ENCODE data around the gene HIBADH.

HIBADH gene

DNA sequence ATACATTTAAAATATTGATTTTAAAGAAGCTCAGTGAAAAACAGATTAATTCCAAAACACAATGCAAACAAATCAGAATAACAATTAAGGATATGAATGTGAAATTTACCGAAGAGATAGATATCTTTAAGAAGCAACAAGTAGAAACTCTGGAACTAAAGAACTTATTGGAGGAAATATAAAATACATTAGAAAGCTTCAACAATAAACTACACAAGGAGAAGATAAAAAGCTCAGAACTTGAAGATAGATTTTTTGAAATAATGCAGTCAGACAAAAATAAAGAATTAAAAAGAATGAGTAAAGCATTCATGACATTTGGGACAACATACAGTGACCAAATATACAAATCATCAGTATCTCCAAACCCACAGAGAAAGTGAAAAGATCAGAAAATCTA is 43.2 kb downstream of the HIBADH start:
- H3K4me3 ChIP-seq (ENCODE audit: low read depth, low read length) = no peak overlapping the region
- POLR2A ChIA-PET = no interaction called here
- TF ChIP-seq, protein P1, sequence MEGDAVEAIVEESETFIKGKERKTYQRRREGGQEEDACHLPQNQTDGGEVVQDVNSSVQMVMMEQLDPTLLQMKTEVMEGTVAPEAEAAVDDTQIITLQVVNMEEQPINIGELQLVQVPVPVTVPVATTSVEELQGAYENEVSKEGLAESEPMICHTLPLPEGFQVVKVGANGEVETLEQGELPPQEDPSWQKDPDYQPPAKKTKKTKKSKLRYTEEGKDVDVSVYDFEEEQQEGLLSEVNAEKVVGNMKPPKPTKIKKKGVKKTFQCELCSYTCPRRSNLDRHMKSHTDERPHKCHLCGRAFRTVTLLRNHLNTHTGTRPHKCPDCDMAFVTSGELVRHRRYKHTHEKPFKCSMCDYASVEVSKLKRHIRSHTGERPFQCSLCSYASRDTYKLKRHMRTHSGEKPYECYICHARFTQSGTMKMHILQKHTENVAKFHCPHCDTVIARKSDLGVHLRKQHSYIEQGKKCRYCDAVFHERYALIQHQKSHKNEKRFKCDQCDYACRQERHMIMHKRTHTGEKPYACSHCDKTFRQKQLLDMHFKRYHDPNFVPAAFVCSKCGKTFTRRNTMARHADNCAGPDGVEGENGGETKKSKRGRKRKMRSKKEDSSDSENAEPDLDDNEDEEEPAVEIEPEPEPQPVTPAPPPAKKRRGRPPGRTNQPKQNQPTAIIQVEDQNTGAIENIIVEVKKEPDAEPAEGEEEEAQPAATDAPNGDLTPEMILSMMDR (IDR thresholded peaks at IDR 0.05; ENCODE audit: insufficient read depth, low read length, missing control alignments) = no peak
- no peak for DNase-seq (ENCODE audit: low read depth, low spot score)
- CTCF ChIA-PET = interaction anchor here (1.8 to 4.2 kb wide), 3 partner anchors 12 to 458 kb away, joined by 5 to 21 read pairs (median 6); no protein-coding TSS in a partner anchor

DNA sequence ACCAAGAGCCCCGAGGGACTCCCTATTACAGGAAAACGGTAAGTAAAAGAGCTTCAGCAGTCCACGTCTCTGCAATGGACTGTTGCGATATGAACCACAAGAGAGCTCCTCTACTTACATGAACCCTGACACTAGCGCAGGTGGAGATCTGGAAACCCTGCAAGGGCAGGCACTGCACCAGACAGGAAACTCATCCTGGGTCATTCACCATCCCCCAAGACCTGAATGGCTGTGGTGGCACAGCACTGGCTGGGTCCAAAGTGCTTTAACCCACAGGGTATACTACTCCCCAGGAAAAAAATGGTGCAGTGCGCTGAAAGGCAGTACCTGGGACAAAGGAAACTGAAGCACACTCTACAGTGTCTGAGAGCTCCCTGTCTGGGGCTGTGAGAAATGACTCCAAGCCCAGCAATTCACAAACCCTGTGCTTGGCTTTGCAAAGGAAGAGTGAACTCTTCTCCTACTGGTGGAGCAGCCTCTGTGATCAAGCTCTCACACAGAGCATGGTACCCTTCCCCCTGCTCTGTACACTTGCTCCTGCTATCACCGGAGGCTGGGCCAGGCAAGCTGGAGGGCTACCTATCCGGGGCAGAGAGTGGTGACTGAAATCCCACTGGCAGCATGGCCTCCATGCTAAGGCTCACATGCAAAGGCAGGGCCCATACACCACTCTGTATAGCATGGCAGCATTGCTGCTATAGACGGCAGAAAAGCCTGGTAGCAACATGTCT is 44.9 kb downstream of the HIBADH start:
- DNase-seq (ENCODE audit: low read depth, low spot score) = no peak
- POLR2A ChIA-PET = no interaction called here
- CTCF ChIA-PET = interaction anchor here (4.2 kb wide), 1 partner anchor 12 kb away, joined by 21 read pairs; no protein-coding TSS in a partner anchor
- no peak overlapping the region for H3K4me3 ChIP-seq (ENCODE audit: low read depth, low read length)
- TF ChIP-seq, protein P1 (IDR thresholded peaks at IDR 0.05; ENCODE audit: insufficient read depth, low read length, missing control alignments) = no peak

DNA sequence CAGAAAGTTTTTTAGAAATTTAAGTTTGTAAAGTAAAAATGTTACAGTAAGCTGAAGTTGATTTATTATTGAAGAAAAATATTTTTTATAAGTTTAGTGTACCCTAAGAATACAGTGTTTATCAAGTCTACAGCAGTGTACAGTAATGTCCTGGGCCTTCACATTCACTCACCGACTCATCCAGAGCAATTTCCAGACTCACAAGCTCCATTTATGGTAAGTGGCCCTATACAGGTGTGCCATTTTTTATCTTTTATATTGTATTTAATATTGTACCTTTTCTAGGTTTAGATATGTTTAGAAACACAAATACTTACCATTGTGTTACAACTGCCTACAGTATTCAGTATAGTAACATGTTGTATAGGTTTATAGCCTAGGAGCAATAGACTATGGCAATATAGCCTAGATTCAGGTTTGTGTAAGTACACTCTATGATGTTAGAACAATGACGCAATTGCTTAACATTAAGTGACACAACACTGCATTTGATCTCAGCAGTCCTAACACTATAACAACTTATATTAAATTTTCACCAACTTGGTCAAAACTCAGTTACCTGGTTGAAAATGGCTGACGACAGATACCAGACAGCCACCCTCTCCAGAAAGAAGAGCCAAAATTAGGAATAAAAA is 45.7 kb downstream of the HIBADH start:
- no peak for DNase-seq (ENCODE audit: low read depth, low spot score)
- TF ChIP-seq, protein P1 (IDR thresholded peaks at IDR 0.05; ENCODE audit: insufficient read depth, low read length, missing control alignments) = no peak
- H3K4me3 ChIP-seq (ENCODE audit: low read depth, low read length) = no peak overlapping the region
- ChIA-PET POLR2A (no interaction called here), CTCF (interaction anchor here (4.2 kb wide), 1 partner anchor 11 kb away, joined by 21 read pairs; no protein-coding TSS in a partner anchor)

DNA sequence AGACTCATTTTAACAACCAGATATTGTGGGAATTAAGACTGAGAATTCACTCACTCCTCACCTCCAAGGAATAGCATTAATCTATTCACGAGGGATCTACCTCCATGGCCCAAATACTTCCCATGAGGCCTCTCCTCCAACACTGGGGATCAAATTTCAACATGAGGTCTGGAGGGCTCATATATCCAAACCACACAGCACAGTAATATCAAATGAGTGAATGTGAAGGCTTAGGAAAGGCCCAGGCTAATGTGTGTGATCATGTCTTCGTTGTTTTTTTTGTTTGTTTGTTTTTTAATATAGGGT is 46.5 kb downstream of the HIBADH start:
- ChIA-PET CTCF (interaction anchor here (1.3 to 4.2 kb wide), 2 partner anchors 10 to 40 kb away, joined by 3 to 21 read pairs; no protein-coding TSS in a partner anchor), POLR2A (no interaction called here)
- no peak for DNase-seq (ENCODE audit: low read depth, low spot score)
- H3K4me3 ChIP-seq (ENCODE audit: low read depth, low read length) = no peak overlapping the region
- TF ChIP-seq, protein P1 (IDR thresholded peaks at IDR 0.05; ENCODE audit: insufficient read depth, low read length, missing control alignments) = no peak

DNA sequence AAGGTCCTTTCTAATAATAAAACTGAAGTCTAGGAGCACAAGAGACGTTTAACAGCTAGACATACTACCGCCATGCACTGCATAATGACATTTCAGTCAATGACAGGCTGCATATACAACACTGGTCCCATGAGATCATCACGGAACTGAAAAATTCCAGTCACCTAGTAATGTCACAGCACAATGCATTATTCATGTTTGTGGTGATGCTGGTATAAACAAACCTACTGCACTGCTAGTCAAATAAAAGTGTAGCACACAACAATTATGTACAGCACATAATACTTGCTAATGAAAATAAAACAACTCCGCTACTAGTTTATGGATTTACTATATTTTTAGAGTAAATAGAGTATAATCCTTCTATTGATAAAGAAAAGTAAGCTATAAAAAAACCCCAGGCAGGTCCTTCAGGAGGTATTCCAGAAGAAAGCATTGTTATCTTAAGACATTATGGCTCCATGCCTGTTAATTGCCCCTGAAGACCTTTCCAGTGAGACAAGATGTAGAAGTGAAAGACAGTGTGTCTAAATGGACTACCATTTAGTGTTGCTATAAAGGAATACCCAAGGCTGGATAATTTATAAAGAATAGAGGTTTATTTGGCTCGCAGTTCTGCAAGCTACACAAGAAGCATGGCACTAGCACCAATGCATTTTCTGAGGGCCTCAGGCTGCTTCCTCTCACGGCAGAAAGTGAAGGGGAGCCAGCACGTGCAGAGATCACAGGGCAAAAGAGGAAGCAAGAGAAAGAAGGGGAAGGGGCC is 47.1 kb downstream of the HIBADH start:
- ChIA-PET POLR2A (no interaction called here), CTCF (interaction anchor here (1.3 to 2.6 kb wide), 2 partner anchors 10 to 40 kb away, joined by 3 to 9 read pairs; no protein-coding TSS in a partner anchor)
- H3K4me3 ChIP-seq (ENCODE audit: low read depth, low read length) = no peak overlapping the region
- DNase-seq (ENCODE audit: low read depth, low spot score) = no peak
- TF ChIP-seq, protein P1 (IDR thresholded peaks at IDR 0.05; ENCODE audit: insufficient read depth, low read length, missing control alignments) = no peak

DNA sequence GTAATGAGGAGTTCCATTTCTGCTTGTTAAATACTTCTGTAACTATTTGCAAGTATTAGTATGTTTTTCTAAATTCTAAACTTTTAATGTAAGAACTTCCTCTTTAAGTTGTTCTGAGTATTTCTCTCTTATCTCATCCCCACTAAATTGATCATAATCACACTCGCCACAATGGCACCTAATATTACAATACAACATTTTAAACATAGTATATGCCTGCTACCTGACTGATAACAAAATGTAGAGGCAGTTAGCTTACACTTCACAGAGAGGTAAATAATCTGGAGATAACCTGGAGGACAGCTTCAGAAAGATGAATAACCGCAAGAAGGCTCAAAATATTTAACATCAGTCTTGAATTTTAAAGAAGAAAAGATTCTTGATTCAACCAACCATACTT is 48.6 kb downstream of the HIBADH start:
- CTCF ChIA-PET = interaction anchor here (2.6 kb wide), 1 partner anchor 8 kb away, joined by 9 read pairs; no protein-coding TSS in a partner anchor
- no peak for DNase-seq (ENCODE audit: low read depth, low spot score)

More for the DNA sequence above, 48.6 kb downstream of the HIBADH start:
- TF ChIP-seq, protein P1 (IDR thresholded peaks at IDR 0.05; ENCODE audit: insufficient read depth, low read length, missing control alignments) = no peak
- POLR2A ChIA-PET = no interaction called here
- H3K4me3 ChIP-seq (ENCODE audit: low read depth, low read length) = no peak overlapping the region
